Suprapubic skin (tissue), 4 donors: ENCODE data around the gene CFAP107. TPM values are rescaled to one million over a fixed set of nuclear protein-coding genes. Genes with fewer than 3 reads are reported as not detected.
"Not testable (repeated sequence)": the region's sequence is repeated elsewhere in the genome, so short reads cannot be mapped to it uniquely, and the experiment has no call there.

ENCODE experiments used
- DNase-seq, 2 donors: peaks; one replicate each; pipeline ENCODE4 v3.0.0-alpha.2; 2019; ENCODE audit warnings: low spot score in 2 of 2
- H3K27ac ChIP-seq: fragments of 200-600 bp; sonication (generic); one replicate; pipeline ENCODE4 v1.5.1; 2019
- H3K27me3 ChIP-seq: fragments of 200-600 bp; sonication (generic); one replicate; pipeline ENCODE4 v1.5.1; 2019
- H3K36me3 ChIP-seq: fragments of 200-600 bp; sonication (generic); one replicate; pipeline ENCODE4 v1.5.1; 2019
- H3K4me1 ChIP-seq: fragments of 200-600 bp; sonication (generic); one replicate; pipeline ENCODE4 v1.5.1; 2019
- H3K4me3 ChIP-seq: fragments of 200-600 bp; sonication (generic); one replicate; pipeline ENCODE4 v1.5.1; 2019; ENCODE audit warnings: mild to moderate bottlenecking
- H3K9me3 ChIP-seq: fragments of 200-600 bp; sonication (generic); one replicate; pipeline ENCODE4 v1.5.1; 2019
- EP300 ChIP-seq: sonication (generic); formaldehyde crosslinking; IDR thresholded peaks from one replicate; pipeline ENCODE4 v1.6.1; 2017; ENCODE audit warnings: antibody characterized with exemption
- POLR2A ChIP-seq, 2 donors: fragments of 450-650 bp; IDR thresholded peaks; one replicate each; pipeline ENCODE4 v1.6.1; 2017; ENCODE audit warnings: antibody characterized with exemption in 2 of 2, mild to moderate bottlenecking in 2 of 2, moderate library complexity in 2 of 2
- POLR2AphosphoS5 ChIP-seq, 3 donors: sonication (generic); formaldehyde crosslinking; IDR thresholded peaks; one replicate each; pipeline ENCODE4 v1.6.1; 2017; ENCODE audit warnings: antibody characterized with exemption in 3 of 3
- WGBS: methylation state at CpG from one replicate; pipeline ENCODE4 v1.1.5; 2018; 5-methylcytosine and 5-hydroxymethylcytosine counted together
- total RNA-seq, 4 donors: library from RNA; depleted of rRNA; stranded (reverse); fragments of >200 nt; gene quantifications; one replicate each; pipeline ENCODE4 v1.1.0, GENCODE V29; 2016
- TF ChIP-seq, protein P1 (sequence below), 2 donors: fragments of 200-600 bp in 1 of 2; fragments of 450-650 bp in 1 of 2; sonication (generic) in 1 of 2; IDR thresholded peaks; one replicate each; pipeline ENCODE4 v1.5.1; 2016 to 2019; ENCODE audit warnings: antibody characterized with exemption in 2 of 2, mild to moderate bottlenecking in 1 of 2, moderate library complexity in 1 of 2

CFAP107 gene
- total RNA-seq, 4 donors from 2014 or later = 1.2 TPM; not detected in 3

DNA sequence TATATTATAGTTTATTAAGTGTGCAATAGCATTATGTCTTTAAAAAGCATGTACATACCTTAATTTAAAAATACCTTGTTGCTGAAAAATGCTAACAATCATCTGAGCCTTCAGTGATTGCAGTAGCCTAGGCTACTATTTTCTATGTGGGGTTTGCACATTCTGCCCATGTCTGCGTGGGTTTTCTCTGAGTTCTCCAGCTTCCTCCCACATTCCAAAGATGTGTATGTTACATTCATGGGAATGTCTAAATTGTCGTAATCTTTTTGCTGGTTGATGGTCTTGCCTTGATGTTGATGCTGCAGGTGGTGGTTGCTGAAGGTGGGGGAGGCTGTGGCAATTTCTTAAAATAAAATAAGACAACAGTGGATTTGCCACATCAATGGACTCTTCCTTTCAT is 17.6 kb upstream of the CFAP107 start:
- TF ChIP-seq EP300 = no peak
- TF ChIP-seq, protein P1, sequence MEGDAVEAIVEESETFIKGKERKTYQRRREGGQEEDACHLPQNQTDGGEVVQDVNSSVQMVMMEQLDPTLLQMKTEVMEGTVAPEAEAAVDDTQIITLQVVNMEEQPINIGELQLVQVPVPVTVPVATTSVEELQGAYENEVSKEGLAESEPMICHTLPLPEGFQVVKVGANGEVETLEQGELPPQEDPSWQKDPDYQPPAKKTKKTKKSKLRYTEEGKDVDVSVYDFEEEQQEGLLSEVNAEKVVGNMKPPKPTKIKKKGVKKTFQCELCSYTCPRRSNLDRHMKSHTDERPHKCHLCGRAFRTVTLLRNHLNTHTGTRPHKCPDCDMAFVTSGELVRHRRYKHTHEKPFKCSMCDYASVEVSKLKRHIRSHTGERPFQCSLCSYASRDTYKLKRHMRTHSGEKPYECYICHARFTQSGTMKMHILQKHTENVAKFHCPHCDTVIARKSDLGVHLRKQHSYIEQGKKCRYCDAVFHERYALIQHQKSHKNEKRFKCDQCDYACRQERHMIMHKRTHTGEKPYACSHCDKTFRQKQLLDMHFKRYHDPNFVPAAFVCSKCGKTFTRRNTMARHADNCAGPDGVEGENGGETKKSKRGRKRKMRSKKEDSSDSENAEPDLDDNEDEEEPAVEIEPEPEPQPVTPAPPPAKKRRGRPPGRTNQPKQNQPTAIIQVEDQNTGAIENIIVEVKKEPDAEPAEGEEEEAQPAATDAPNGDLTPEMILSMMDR (IDR thresholded peaks at IDR 0.05) = no peak
- TF ChIP-seq POLR2A (IDR thresholded peaks at IDR 0.05) = no peak
- no peak for TF ChIP-seq POLR2AphosphoS5 (IDR thresholded peaks at IDR 0.05)
- H3K4me1 ChIP-seq = no peaks in the 10 kb centered on the region
- H3K36me3 ChIP-seq = no peaks in the 10 kb centered on the region
- H3K27ac ChIP-seq = no peak overlapping the region
- H3K4me3 ChIP-seq = no peak overlapping the region
- DNase-seq = no peak
- H3K9me3 ChIP-seq = peaks cover 8% of the 10 kb centered on the region
- WGBS = 91% methylated on average over 2 of the region's 2 CpGs
- peaks cover 6% of the 10 kb centered on the region for H3K27me3 ChIP-seq

DNA sequence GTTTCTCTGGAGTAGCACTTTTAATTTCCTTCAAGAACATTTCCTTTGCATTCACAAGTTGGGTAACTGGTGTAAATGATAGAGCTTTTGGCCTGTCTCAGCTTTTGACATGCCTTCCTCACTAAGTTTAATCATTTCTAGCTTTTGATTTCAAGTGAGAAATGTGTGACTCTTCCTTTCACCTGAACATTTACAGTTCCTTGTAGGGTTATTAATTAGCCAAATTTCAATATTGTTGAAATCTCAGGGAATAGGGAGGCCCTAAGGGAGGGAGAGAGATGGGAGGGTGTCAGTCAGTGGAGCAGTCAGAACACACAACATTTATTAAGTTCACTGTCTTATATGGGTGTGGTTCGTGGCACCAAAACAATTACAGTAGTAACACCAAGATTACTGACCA is 15.8 kb upstream of the CFAP107 start:
- H3K27me3 ChIP-seq = peaks cover 12% of the 10 kb centered on the region
- no peaks in the 10 kb centered on the region for H3K4me1 ChIP-seq
- H3K4me3 ChIP-seq = no peak overlapping the region
- DNase-seq = no peak
- H3K9me3 ChIP-seq = peaks cover 8% of the 10 kb centered on the region
- TF ChIP-seq POLR2A (IDR thresholded peaks at IDR 0.05) = no peak
- TF ChIP-seq EP300 = no peak
- TF ChIP-seq POLR2AphosphoS5 (IDR thresholded peaks at IDR 0.05) = no peak
- TF ChIP-seq, protein P1 (IDR thresholded peaks at IDR 0.05) = no peak
- 85% methylated on average over 1 of the region's 1 CpG for WGBS
- no peak overlapping the region for H3K27ac ChIP-seq
- H3K36me3 ChIP-seq = no peaks in the 10 kb centered on the region

DNA sequence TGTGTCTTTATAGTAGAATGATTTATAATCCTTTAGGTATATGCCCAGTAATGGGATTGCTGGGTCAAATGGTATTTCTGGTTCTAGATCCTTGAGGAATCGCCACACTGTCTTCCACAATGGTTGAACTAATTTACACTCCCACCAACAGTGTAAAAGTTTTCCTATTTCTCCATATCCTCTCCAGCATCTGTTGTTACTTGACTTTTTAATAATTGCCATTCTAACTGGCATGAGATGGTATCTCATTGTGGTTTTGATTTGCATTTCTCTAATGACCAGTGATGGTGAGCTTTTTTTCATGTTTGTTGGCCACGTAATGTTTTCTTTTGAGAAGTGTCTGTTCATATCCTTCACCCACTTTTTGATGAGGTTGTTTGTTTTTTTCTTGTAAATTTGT is 14.9 kb upstream of the CFAP107 start:
- not testable (repeated sequence) for DNase-seq, H3K9me3 ChIP-seq, H3K27ac ChIP-seq, H3K36me3 ChIP-seq, H3K4me1 ChIP-seq, H3K4me3 ChIP-seq
- WGBS = 92% methylated on average over 2 of the region's 2 CpGs
- peaks cover 12% of the 10 kb centered on the region for H3K27me3 ChIP-seq

DNA sequence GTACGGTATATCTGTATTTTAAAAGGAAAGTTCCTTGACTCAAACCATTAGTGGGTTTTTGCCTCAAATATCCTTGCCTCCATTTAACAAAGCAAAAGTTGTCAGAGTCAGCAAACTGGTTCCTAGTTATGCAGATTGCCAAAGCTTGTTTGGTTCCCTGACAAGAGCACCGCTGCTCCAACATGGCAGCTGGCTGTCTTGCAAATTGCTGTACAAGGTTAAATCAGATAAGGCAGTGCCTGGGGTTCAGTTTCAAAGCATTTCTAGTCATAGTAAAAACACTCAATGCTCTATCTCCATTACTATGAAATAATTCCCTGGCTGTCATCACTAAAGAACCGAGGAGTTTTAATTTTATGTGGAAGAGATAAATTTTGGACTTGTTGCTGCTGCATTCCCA is 11.3 kb upstream of the CFAP107 start:
- DNase-seq = no peak
- Histone ChIP-seq H3K36me3 (no peaks in the 10 kb centered on the region), H3K4me3 (no peak overlapping the region), H3K27ac (no peak overlapping the region), H3K4me1 (no peaks in the 10 kb centered on the region), H3K9me3 (peaks cover 8% of the 10 kb centered on the region), H3K27me3 (peaks cover 22% of the 10 kb centered on the region)
- TF ChIP-seq EP300 = no peak
- TF ChIP-seq, protein P1 (IDR thresholded peaks at IDR 0.05) = no peak
- no peak for TF ChIP-seq POLR2AphosphoS5 (IDR thresholded peaks at IDR 0.05)
- no peak for TF ChIP-seq POLR2A (IDR thresholded peaks at IDR 0.05)
- 44% methylated on average over 3 of the region's 3 CpGs for WGBS

DNA sequence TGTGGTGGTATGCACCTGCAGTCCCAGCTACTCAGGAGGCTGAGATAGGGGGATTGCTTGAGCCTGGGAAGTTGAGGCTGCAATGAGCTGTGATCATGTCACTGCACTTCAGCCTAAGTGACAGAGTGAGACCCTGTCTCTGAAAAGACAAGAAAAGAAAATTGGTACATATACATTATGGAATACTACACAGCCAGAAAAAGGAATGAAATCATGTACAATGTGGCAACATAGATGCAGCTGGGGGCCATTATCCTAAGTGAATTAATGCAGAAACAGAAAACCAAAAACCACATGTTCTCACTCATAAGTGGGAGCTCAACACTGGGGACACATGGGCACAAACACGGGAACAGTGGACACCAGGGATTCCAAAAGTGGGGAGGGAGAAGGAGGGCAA is 7.1 kb upstream of the CFAP107 start:
- Histone ChIP-seq H3K36me3 (no peaks in the 10 kb centered on the region), H3K4me3 (no peak overlapping the region), H3K27me3 (peaks cover 22% of the 10 kb centered on the region), H3K9me3 (no peaks in the 10 kb centered on the region), H3K4me1 (no peaks in the 10 kb centered on the region), H3K27ac (no peak overlapping the region)
- TF ChIP-seq POLR2A (IDR thresholded peaks at IDR 0.05) = no peak
- no peak for TF ChIP-seq EP300
- no peak for TF ChIP-seq POLR2AphosphoS5 (IDR thresholded peaks at IDR 0.05)
- TF ChIP-seq, protein P1 (IDR thresholded peaks at IDR 0.05) = no peak
- WGBS = 90% methylated on average over 1 of the region's 1 CpG
- no peak for DNase-seq

DNA sequence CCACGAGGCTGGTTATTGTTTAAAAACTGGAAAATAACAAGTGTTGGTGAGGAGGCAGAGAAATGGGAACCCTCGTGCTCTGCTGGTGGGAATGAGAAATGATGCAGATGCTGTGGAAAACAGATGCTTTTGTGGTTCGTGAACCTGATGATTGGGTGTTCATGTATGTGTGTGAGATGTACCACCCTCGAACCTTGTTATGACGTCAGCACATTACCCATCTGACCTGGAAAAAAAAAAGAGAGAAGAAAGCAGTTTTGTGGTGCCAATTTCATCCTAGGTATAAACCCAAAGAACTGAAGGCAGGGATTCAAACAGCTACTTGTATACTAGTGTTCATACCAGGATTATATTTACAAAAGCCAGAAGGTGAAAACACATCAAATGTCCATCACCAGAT is 6.4 kb upstream of the CFAP107 start:
- Histone ChIP-seq H3K4me3 (no peak overlapping the region), H3K27ac (no peak overlapping the region), H3K9me3 (no peaks in the 10 kb centered on the region), H3K27me3 (peaks cover 21% of the 10 kb centered on the region), H3K4me1 (no peaks in the 10 kb centered on the region), H3K36me3 (no peaks in the 10 kb centered on the region)
- no peak for DNase-seq
- TF ChIP-seq POLR2A (IDR thresholded peaks at IDR 0.05) (no peak), POLR2AphosphoS5 (IDR thresholded peaks at IDR 0.05) (no peak), EP300 (no peak)
- TF ChIP-seq, protein P1 (IDR thresholded peaks at IDR 0.05) = no peak
- WGBS = 74% methylated on average over 5 of the region's 5 CpGs
